GM06990 (cell line): Measurements from ENCODE around the gene BCL2L14.

ENCODE experiments used
- DNase-seq: peaks from one replicate; pipeline ENCODE4 v3.0.0-alpha.2; 2011; ENCODE audit not compliant: insufficient read length; ENCODE audit errors: extremely low read depth
- H3K27me3 ChIP-seq: replicated peaks from 2 replicates; pipeline ENCODE4 v1.6.0; 2011; ENCODE audit warnings: low read length; ENCODE audit not compliant: control insufficient read depth, insufficient read depth
- H3K36me3 ChIP-seq: 2 replicates; pipeline ENCODE4 v1.5.1; 2011; ENCODE audit warnings: low read length; ENCODE audit not compliant: control insufficient read depth, insufficient read depth
- H3K4me3 ChIP-seq: replicated peaks from 2 replicates; pipeline ENCODE4 v1.5.1; 2011; ENCODE audit warnings: low read depth, mild to moderate bottlenecking, control low read depth, low read length
- CTCF ChIP-seq: IDR thresholded peaks from 2 replicates; pipeline ENCODE4 v1.5.1; 2011; ENCODE audit warnings: low read length, control low read depth, mild to moderate bottlenecking, inconsistent platforms; ENCODE audit not compliant: insufficient read depth, poor library complexity, severe bottlenecking

Gene BCL2L14

GRCh38 chr12:12048266-12048665, 22.5 kb upstream of the BCL2L14 start:
- no peaks in the 10 kb centered on the region for H3K36me3 ChIP-seq
- no peak for TF ChIP-seq CTCF
- H3K4me3 ChIP-seq = no peak overlapping the region

DNA sequence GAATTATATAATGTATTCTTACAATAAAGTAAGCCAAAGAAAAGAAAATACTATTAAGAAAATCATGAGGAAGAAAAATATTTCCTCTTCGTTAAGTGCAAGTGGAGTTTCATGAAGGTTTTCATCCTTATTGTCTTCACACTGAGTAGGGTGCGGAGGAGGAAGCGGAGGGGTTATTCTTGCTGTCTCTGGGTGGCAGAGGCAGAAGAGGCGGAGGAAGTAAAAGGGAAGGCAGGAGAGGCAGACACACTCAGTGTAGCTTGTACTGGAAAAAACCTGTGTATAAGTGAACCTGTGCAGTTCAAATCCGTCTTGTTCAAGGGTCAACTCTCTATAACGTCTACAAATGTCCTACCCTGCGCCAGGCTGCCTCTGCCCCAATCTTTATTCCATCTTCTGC, 22.0 kb upstream of the BCL2L14 start:
- TF ChIP-seq CTCF = no peak
- H3K4me3 ChIP-seq = no peak overlapping the region
- no peak for DNase-seq
- H3K36me3 ChIP-seq = no peaks in the 10 kb centered on the region
- H3K27me3 ChIP-seq = no peaks in the 10 kb centered on the region

More at GRCh38 chr12:12048266-12048665, 22.5 kb upstream of the BCL2L14 start:
- no peaks in the 10 kb centered on the region for H3K27me3 ChIP-seq
- DNase-seq = no peak

- H3K4me3 ChIP-seq = no peak overlapping the region
- TF ChIP-seq CTCF = no peak
- H3K36me3 ChIP-seq = no peaks in the 10 kb centered on the region
- H3K27me3 ChIP-seq = no peaks in the 10 kb centered on the region
- DNase-seq = no peak
These were observed 19.1 kb upstream of the BCL2L14 start for GRCh38 chr12:12051668-12052067.

DNA sequence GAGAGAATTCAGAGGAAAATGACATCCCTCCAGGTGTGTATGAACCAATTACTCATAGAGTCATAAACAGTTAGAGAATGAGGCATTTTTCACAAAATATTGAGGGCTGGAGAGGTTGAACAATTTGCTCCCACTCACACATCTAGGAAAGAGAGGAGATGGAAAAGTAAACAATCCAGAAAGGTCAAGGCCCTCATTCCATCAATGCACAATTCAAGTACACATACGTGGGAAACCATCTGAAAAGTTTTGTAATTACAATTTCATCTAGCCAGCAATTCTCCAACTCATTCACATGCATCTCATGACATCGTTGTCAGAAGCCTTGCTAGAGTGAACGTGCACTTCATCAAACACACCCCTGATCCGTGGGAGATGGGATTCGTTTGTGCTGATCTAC, 15.7 kb upstream of the BCL2L14 start:
- DNase-seq = no peak
- Histone ChIP-seq H3K36me3 (no peaks in the 10 kb centered on the region), H3K4me3 (no peak overlapping the region), H3K27me3 (no peaks in the 10 kb centered on the region)
- TF ChIP-seq CTCF = no peak

DNA sequence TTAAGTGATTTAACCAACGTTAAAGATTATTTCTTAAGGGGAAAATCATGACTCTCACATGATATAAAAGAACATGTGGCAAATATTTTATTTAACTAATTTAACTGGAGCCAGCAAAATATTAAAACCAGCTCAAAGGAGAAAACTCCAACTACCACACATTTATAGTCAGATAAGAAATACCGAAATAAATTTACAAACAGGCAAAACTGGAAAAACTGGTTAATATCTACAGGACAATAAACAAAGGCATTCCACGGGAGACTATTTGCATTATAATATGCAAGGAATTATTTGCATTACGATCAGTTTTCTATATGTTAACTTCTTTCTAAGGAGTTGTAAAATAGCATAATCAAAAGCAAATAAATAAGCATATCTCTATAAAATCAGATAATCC, 13.8 kb upstream of the BCL2L14 start:
- DNase-seq = no peak
- no peaks in the 10 kb centered on the region for H3K36me3 ChIP-seq
- TF ChIP-seq CTCF = no peak
- H3K27me3 ChIP-seq = no peaks in the 10 kb centered on the region
- no peak overlapping the region for H3K4me3 ChIP-seq

DNA sequence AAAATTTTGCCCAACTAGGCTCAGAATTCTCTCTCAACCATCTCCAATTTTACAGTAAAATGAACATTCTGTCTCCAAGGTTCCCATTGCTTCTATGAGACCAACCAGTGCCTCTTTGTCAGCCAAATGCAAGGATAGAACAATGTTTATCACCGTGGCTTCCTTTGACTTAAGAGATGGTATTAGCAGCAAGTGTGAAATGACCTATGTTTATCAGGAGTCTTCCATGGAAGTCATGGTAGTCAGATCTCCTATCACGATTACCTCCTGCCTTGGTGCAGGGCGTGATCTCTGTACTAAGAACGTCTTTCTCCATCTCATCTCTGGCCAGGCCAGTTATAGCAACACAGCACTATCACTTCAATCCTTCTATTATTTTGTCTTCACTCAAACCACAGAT, 6.1 kb upstream of the BCL2L14 start:
- no peak for TF ChIP-seq CTCF
- H3K27me3 ChIP-seq = no peaks in the 10 kb centered on the region
- H3K36me3 ChIP-seq = no peaks in the 10 kb centered on the region
- no peak overlapping the region for H3K4me3 ChIP-seq
- DNase-seq = no peak
